Muscle of back (tissue), 13 donors: Measurements from ENCODE around the gene RCOR2. TPM values are rescaled to one million over a fixed set of nuclear protein-coding genes. Genes with fewer than 3 reads are reported as not detected.
A peak's percentile ranks its signal among the peaks of the same experiment; 100 is the strongest.
"Not testable (repeated sequence)": the region's sequence is repeated elsewhere in the genome, so short reads cannot be mapped to it uniquely, and the experiment has no call there.

Experiments used
- DNase-seq, 3 donors: peaks; one replicate each; pipeline versions ENCODE4 v3.0.0 to v3.0.0-alpha.2; 2013
- long read RNA-seq, 9 donors: transcript quantifications; one replicate each; lab custom pipeline, GENCODE V29; 2026
- polyA plus RNA-seq, 10 donors: library from polyadenylated mRNA; unstranded; fragments of 120-200 nt; gene quantifications; one replicate each; pipeline ENCODE4 v1.2.1, GENCODE V29; 2013; ENCODE audit not compliant: insufficient read length in 10 of 10

RCOR2 gene
- 10 to 100 TPM in 8 of 10 donors, 1 to 10 TPM in 2; 9.4 to 16.0 (median 11.8) TPM for polyA plus RNA-seq
- long read RNA-seq, donor 1, partial matches to known transcripts: 767 of 768 reads
- long read RNA-seq, donor 1, other reads (novel, unspliced or antisense): 0 of 768 reads
- long read RNA-seq, donor 2, partial matches to known transcripts: 0 of 2 reads
- long read RNA-seq, donor 2, other reads (novel, unspliced or antisense): 0 of 2 reads
- long read RNA-seq, donor 3: 0 reads
- long read RNA-seq, donor 4: 0 reads
- long read RNA-seq, donor 5, partial matches to known transcripts: 1,495 of 1,497 reads
- long read RNA-seq, donor 5, other reads (novel, unspliced or antisense): 0 of 1,497 reads
- long read RNA-seq, donor 6, partial matches to known transcripts: 0 of 1 reads
- long read RNA-seq, donor 6, other reads (novel, unspliced or antisense): 0 of 1 reads
- long read RNA-seq, donor 7, partial matches to known transcripts: 0 of 2 reads
- long read RNA-seq, donor 7, other reads (novel, unspliced or antisense): 0 of 2 reads
- long read RNA-seq, donor 8, partial matches to known transcripts: 0 of 1 reads
- long read RNA-seq, donor 8, other reads (novel, unspliced or antisense): 0 of 1 reads
- long read RNA-seq, donor 9, partial matches to known transcripts: 0 of 2 reads
- long read RNA-seq, donor 9, other reads (novel, unspliced or antisense): 0 of 2 reads

DNA sequence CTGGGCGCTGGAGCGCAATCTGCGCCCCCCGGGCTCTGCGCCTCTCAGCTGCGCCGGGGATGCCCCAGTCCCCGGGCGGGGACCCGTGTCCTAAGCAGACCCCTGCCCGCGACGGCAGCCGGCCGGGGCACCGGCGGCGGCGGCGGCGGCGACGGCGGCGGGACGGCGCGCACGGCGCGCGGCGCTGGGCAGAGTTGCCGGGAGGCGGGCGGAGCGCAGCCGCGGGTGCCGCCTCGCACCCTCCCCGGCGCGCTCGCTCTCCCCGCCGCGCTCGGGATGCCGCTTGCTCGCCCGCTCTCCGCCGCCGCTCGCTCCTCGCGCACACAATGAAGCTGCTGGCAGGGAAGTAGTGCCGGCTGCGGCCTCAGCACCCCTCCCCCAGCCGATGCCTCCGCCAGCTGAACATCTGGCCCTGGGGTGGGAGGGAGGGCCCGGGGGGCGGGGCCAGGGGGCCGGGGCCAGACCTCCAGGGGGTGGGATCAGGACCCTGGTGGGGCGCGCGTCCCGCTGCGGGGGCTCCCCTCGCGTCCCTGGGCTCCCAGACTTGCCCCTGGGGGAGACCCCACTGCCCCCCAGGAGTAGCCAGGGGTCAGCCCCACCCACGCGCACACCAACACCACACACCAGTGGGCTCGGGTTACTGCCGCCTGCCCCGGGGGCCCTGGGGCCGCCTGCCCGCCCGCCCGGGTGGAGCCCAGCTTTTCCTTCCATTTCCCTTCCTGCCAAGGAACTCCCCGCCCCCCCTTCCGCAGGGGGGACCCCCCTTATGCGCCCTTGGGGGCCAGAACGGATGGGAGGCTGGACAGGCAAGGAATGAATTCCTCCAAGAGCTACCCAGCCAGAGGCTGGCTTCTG, at the start of gene RCOR2:
Gene RCOR2 (minus strand): TSS at position 328 of the 855 bp plus-strand sequence. CDS start 708 bp downstream, outside the sequence.
- peak; percentile 85 to 92 (median 88) for DNase-seq

DNA sequence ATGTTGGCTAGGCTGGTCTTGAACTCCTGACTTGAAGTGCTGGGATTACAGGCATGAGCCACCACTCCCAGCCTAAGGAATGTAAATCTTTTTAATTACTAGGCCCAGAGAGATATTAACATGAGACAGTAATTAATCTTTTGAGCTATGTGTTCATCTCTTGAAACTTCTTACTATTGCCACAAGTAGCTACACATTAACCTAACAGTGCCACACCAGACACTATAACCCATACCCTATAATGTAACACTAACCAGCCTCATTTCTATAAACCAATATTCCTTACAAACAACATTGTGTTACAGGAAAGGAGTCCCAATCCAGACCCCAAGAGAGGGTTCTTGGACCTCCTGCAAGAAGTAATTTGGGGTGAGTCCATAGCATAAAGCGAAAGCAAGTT, 49.5 kb upstream of the RCOR2 start:
- no peak for DNase-seq

DNA sequence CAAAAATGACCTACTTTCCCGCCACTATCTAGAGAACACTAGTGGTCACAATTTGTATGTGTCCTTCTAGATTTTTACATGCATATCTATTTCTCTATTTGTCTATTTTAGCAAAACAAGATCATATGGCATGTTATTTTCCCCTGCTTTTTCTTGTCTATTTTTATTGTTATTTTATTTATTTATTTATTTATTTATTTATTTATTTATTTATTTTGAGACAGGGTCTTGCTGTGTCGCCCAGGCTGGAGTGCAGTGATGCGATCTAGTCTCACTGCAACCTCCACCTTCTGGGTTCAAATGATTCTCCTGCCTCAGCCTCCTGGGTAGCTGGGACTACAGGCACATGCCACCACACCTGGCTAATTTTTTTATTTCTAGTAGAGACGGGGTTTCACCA, 46.9 kb upstream of the RCOR2 start:
- DNase-seq: not testable (repeated sequence)

DNA sequence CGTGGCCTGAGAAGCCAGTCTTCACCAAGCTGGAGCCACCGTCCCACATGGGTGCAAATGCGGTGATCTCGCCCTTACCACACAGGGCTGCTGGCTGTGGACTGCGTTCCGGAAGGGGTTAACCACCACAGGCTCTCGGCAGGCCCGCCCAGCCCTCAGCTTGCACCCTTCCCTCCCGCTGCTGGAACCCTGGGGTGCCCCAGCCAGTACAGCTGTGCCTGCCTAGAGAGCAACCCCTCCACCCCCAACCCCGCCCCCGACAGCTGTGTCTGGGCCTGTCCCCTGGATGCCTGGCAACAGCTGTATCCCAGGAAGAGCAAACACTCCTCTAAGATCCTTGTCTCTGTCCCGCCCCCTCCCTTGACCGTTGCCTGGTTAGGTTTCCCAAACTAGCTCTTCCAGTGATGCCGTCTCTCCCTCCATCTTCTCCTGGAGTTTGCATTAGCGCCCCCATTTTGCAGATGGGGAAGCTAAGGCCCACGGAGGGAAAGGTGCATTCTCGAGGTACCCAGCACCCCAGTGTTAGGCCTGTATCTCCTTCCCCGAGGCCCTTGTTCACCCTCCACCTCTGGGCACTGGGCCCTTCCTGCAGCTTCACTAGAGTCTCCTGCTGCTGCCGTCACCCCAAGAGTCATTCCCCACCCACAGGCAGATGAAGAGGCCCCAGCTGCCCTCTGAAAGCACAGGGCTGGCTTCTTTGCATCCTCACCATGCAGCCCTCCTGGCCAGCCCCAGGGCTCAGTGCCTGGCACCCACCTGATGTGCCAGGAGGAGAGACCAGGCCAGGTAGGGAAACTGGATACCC, 44.8 kb upstream of the RCOR2 start:
- peak; percentile 63 to 91 (median 76) for DNase-seq

DNA sequence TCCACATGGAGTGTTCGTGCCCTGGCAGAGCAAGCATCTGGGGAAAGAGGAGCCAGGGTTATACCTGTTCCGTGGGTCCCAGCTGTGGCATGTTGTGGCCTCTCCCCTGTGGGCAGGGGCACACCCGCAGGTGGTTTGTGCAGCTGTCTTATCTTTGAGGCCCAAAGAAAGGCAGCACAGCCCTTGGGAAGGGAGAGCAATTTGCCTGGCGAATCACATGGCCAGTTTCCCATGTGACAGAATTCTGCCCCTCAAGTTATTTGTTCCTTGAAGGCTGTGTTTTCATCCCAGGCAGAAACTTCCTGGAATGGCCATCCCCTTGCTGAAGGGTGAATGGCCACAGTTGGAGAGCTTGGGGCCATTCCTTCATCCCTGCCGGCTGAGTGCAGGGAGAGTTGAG, 41.0 kb upstream of the RCOR2 start:
- DNase-seq: no peak

DNA sequence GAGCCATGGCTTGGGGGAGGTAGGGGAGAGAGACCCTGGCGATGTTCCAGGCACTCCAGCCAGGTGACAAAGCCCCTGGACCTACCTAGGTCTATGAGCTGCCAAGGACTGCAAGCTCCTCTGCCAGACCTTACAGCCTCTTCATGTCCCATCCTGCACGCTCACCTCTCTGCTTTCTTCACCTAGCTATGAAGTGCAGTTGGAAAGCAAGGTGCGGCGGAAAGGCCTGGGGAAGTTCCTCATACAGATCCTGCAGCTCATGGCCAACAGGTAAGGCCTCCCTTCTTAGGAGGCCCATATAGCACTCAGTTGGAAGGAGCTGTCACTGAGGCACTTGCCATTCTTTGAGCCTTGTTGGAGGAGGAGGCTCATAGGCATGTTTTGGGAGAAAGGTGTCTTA, 35.6 kb upstream of the RCOR2 start:
- no peak for DNase-seq

DNA sequence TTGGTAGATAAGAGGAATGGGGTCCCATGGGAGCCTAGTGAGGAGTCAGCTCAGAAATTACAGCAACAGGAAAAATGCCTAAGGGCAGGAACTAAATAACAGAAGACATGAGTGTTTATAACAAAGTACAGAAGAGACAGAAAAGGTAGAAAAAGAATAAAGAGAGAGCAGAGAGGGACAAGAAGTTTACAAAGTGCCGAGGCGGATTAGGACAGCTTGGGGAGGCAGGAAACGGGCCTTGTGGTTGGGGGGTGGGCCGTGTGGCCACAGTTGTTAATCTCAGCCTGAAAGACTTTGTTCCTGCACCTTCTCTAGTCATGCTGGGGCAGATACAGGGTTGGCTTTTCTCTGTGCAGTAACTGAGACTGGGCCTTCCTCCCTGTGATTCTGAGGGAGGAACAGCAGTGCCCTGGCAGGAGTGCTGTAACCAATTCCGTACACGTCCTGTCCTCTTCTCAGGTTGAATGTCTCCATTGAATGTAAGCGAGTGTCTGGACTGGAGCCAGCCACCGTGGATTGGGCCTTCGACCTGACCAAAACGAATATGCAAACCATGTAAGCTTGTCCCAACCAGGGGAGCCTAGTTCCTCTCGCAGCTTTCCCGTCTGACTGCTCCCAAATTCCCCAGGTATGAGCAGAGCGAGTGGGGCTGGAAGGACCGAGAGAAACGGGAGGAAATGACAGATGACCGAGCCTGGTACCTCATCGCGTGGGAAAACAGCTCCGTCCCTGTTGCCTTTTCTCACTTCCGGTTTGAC, 35.0 kb upstream of the RCOR2 start:
- no peak for DNase-seq

DNA sequence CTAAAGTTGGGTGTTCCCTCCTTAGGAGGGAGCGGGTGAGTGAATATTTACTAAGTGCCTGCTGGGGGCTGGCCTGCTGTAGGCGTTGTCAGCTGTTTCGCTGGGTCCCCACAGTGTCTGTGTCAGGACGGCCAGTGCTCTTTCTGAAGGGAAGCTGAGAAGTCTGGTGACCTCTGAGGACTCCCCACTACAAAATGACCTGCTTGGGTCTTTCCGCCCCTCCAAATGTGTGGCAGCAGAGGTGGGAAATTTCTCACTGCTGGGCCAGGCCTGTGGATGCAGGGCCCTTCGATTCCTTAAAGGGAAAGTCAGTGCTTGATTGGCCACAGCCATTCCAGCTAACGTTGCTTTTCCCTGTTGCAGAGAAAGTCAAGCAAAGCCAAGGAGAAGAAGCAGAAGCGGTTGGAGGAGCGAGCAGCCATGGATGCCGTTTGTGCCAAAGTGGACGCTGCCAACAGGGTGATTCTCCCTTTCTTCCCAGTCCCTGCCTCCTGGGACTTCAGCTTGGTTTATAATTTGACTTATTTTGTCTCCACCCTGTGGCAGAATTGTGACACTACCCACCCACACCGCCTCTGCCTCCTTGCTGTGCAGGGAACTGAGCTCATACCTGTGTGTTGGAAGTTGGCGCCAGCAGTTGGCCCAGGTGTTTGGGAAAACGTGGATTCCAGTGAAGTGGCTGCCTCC, 28.7 kb upstream of the RCOR2 start:
- DNase-seq: peak; percentile 66 to 90 (median 79)

DNA sequence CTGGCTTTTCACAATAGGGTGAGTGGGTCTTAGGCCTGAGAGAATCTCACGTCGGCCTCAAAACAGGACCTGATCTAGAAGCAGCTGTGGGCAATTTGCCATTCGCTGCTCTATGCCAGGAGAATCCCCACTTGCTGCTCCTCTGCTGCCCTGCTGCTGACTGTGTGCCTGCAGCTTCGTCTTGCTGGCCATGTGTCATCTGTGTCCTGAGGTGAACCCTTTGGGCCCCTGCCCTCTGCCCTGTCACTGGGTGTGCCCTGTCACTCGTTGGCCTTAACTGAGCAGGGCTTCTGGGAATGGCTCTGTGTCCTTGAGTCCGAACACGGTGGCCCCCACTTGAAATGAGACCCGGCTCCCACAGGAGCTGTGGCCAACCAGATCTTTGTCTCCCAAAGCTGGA, 28.0 kb upstream of the RCOR2 start:
- DNase-seq: peak; percentile 56 to 69 (median 68)

DNA sequence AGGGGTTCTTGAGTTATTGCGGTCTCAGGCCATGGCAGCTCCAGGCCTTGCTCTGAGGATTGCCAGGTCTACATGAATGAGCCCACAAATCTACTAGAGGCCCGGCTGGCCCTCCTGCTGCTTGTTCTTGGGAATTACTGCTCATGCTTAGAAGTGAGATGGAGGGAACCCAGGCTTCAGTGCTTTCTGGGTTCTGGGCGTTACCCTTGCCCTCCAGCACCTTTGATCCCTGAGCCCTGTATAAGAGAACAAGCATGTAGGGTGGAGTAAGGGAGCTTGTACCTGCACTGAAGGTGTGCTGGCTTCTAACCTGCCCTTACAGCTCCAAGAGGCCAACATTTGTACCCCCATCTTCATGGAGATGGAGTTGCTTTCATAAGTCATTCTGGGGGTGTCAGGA, 25.8 kb upstream of the RCOR2 start:
- DNase-seq: no peak

DNA sequence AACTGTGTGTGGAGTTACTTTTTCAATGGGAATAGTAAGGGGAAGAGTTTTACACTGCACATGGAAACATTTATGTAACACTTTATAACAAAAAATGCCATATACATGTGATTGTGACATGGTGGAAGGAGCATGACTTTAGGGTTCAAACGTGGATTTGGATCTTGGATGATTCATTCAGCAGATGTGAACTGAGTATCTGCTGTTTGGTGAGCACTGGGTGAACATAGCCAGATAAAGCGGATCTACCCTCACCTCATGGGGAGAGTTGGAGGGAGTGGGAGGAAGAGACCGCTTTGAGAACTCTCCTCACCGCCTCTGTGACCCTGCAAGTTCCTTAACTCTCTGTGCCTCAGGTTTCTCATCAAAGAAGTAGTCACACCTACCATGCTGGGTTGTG, 24.9 kb upstream of the RCOR2 start:
- no peak for DNase-seq

DNA sequence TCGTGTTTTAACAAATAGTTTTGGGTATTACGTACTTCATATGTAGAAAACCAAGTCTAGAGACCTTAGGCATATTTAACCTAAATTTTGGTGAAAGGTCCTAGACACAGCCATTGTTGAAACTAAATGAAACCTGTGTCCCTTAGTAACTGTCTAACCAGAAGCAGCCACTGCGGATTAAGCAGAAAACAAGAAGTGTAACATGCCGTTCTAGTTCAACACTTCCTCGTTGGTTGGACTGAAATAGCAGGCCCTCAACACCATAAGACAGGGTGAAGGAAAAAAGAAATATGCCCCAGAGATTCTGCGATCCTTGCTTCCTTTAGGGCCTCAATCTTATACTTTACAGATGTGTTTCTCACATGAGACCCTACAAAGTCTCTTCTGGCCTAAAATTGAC, 23.8 kb upstream of the RCOR2 start:
- DNase-seq: no peak

DNA sequence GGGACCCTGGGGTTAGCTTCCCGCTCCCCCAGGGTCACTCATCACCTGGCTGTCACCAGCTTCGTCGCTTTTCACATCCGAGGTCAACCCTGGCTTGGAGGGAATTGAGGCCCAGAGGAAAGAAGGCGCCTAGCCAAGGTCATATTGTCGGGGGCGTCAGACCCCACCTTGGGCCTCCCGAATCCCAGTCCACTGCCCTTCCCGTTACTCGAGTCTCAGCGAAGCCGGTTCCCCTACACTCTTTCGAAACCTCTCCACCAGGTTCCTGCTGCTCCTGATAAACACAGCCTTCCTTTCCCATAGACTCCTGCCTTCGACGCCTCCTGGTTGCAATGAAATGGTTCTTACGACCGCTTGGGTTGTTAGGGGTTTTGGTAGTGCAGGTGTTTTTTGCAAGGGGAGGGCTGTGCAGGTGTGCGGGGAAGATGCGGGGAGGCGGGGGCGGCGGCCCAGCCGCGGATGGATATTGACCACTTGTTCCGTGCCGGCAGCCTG, 22.5 kb upstream of the RCOR2 start:
- peak in 1 of 3 donors; percentile 59 for DNase-seq

DNA sequence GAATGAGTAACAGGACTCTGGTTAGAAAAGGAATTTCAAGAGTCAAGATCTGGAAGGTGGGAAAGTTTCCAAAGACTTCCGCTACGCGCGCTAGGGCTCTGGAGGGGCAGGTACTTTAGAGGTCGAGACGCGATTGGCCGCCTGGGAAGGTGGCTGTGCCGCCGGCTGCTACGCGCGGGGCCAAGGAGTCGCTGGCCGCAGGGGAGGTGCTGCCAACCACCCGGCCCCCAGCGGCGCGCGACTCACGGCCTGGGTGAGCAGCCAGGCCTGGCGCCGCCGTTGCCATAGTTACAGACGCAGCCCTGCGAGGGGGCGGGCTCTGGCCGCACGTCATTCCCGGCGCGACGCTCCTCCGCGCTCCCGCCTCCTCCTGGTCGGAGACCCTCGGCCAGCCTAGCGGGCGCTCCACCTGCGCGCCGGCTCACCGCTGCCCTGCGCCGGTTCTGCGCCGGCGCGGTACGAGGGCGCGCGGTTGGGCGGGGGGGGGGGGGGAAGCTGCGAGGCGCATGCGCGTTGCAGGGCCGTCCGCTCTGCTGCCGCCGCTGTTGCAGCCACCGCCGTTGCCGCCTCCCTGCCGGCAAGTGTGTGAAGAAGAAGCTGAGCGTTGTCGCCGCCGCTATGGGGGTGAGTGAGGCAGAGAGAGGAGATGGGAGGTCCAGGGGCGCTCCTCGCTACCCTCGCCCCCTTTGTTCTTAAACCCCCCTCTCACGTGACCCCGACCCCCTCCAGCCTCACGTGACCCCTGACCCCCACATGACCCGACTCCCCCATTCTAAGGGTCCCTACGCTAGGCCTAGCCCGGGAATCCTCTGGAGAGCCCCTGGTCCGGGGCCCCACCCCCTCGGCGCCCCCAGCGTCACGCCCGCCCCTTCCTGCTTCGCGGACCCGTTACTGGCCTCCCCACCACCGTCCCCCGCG, 21.8 kb upstream of the RCOR2 start, which contains the start of gene NAA40:
Gene NAA40 (plus strand): TSS at position 524 of the 918 bp plus-strand sequence. CDS start 95 bp downstream, at position 619.
- DNase-seq: peak; percentile 92 to 97 (median 93)

DNA sequence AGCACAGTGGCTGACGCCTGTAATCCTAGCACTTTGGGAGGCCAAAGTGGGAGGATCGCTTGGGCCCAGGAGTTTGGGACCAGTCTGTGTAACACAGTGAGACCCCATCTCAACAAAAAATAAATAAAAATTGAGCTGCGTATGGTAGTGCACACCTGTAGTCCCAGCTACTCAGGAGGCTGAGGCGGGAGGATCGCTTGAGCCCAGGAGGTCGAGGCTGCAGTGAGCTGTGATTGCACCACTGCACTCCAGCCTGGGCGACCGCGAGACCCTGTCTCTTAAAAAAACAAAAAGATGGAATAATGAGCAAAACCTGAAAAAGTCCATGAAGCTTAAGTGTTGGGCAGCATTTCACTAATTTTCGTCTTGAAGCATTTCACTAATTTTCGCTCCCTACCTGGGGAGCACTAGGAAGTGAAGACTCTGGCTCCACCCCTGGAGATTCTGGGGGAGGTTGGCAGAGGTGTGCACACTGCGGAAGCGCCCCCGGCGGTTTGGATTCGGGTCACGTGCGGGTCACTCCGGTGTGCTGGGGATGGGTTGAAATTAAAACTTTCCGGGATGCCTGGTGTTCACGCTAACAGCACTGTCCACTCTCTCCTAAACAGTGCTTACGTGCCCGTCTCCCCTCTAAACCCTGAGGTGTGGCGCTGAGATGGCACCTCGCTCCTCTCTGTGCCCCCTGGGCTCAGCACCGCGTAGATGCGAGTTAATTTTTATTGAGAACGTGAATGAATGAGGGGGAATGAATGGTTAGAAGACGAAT, 20.9 kb upstream of the RCOR2 start:
- no peak for DNase-seq

DNA sequence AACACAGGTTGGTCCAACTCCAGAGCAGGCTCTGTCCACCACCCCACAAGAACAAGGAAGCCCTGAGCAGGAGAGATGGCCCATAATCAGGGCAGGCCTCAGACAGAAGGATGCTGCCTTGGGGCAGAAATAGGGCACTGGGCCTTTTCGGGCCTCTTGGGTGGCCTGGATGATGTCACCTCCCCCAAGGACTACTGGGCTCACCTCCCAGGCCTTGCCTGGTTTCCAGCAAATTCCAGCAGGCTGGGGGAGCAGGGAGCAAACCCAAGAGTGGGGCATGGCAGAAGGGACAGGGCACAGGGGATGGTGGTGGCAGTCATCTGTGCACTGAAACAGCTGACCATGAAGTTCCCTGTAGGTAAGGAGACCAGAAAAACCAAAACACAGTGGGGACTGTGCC, 16.5 kb upstream of the RCOR2 start:
- DNase-seq: no peak

DNA sequence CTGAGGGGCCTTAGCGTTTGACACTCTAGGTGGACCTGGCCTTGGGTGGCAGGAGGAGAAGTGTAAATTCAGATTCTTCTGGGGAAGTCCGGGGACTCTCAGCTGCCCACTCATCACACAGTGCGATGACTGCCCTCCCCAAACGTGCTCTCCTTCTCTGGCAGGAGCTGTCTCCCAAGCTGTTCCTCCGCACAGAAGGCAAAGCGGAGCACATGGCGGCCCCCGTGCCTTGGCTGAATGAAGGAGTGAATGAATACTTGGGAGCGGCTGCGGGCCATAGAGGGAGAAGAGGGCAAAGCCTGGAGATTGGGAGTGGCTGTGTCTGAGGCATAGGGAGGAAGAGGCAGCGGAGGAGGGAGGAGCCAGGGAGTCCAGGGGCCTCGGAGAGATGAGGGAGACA, 14.9 kb upstream of the RCOR2 start:
- DNase-seq: no peak

DNA sequence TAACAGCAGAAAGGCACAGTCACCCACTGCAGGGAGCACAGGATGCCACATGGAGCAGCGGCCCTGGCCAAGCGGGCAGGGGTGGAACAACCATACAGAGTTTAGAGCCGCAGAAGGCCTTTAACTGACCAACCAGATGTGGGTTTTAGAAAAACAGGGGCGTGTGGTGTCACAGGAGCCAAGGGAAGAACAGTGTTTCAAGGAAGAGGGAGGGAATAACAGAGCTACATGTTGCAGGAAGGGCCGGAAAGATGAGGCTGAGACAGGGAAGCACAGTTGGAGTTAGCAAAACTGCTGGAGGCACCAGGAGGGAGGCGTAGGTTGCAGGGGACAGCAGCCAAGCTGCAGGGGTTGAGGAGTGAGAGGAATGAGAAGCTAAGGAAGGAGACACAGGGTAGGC, 14.1 kb upstream of the RCOR2 start:
- peak in 1 of 3 donors; percentile 76 for DNase-seq
